HPDE6-E6E7 (cell line): ENCODE data around the gene DGCR6L.
"Not testable (repeated sequence)": the region's sequence is repeated elsewhere in the genome, so short reads cannot be mapped to it uniquely, and the experiment has no call there.

Source experiments
- DNase-seq: peaks from one replicate; pipeline ENCODE4 v3.0.0; 2011; ENCODE audit warnings: missing footprints; ENCODE audit errors: extremely low spot score

DGCR6L gene

DNA sequence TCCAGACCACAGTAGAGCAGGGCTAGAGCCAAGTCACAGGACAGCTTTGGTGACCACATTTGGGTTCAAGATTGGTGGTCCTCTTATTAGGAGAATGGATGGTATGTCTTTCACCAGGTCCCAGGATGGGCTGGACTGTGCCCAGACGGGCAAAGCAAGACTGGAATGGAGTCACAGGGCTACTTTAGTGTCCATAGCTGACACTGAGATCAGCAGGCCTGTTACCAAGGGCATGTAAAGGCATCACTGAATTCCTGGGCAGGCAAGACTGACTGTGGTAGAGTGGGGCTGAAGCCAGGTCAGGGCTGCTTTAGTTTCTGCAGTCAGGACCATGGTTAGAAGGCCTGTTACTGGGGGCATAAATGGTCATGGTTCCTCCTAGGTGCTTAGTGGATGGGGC lies 6.1 kb upstream of the DGCR6L start:
- DNase-seq: not testable (repeated sequence)

DNA sequence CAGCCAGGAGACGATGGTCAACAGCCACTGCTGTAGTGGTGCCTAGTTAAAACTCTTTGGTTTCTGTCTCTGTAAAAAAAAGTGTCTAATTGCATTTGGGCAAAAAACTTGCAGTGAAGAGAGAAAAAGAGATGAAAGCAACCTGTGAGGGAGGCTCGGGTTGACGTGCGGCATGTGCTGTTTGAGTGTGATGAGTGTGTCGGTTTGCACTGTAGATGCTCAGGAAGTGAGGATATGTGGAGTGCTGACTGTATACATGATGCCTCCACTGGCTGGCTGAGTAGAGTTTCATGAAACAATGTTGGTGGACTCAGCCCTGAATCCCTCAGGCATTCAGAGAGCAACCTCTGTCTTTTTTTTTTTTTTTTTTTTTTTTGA lies 4.3 kb upstream of the DGCR6L start:
- no peak for DNase-seq

DNA sequence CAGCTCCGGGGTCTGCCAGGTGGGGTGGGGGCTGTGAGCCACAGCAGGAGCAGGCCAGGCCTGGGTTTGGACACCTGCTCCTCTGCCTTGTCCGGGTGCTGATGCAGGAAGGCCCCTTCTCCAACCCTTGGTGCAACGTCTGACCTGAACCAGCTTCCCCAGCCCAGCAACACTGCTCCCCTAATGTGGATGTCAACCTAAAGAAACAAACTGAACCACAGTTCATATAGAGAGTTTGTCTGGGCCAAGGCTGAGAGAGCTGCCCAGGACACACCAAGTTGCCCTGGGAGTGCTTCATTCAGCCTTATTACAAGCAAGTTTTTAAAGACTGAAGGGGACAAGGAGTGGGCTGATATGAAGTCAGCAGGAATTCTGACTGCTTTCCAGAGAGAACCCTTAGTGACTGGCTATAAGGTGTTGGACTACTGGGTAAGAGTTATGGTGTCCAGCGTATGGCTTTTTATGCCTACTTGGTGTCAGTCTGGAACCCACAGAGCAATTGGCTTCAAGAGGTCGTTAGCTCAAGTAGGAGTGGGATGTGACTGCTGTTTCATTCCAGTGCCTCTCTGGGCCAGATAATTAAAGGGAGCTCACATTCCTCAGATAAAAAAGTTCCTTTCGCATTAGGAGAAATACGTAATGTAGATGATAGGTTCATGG lies 1.8 kb upstream of the DGCR6L start:
- not testable (repeated sequence) for DNase-seq

DNA sequence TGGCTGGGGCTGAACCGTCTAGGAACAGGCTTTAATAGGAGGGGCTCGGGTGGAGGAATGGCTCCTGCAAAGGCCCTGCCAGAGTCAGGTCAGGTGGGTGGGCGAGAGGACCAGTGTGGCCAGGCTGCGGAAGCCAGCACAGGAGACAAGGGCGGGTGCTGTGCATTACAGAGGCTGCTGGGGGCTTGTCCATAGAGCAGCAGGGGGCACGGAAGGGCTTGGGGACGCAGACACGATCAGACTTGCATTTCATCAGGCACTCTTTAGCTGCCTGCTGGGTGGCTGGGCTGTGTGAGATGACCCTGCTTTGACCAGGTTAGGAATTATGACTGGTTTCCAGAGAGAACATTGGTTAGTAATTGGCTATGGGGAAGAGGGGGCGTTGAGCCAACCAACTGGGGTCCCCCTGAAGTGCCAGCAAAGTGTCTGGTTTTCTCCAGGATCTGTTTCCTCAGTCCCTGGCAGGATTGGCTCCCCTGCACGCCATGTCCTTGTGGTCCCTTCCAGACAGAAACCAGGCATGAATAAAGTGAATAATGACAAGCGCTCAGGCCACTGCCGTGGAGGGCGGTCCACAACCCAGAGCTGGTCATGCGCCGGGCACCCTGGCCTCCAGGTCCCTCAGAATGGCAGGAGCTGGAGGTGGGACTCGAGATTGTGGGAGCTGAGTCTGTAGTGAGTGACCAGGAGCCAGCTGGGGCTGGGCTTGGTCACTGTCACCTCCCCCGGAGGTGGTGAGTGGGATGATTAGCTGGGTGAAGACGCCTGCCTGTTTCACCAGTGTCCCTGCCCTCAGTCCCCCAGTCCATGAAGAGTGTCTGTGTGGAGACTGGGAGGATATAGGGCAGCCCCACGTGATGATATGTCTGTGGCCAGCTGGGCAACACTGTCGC lies 1.0 kb upstream of the DGCR6L start:
- DNase-seq: not testable (repeated sequence)

DNA sequence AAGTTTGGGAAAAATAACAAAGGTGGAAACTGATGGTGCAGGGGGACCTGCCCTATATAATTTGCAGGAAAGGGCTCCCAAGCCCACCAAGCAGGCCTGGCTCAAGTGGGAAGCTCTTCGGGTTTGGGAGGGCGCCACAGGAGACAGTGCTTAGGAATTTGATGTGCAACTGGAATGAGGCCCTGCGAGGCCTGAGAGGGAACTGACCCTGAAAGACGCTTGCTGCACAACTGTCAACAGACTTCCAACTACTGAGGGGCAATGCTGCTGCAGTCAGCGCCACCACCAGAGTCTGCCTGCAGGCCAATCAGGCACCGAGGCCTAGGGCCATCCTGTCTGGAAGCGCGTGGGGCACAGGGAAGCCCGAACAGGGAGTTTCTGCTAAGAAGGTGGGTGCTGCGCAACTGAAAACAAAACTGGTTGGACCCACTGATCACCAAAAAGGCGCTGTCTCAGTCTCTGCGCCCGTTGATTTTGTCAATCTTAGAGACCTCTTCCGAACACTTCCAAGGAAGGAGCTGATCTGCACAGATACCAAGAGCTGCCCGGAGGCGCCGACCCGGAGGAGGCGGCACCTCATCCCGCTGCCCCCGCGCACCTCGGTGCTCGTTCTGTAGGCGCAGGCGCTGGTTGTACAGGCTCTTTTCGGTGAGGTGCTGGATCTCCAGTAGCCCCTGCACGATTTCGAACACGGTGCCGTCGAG lies 667 bp downstream of the DGCR6L start:
- DNase-seq: no peak

DNA sequence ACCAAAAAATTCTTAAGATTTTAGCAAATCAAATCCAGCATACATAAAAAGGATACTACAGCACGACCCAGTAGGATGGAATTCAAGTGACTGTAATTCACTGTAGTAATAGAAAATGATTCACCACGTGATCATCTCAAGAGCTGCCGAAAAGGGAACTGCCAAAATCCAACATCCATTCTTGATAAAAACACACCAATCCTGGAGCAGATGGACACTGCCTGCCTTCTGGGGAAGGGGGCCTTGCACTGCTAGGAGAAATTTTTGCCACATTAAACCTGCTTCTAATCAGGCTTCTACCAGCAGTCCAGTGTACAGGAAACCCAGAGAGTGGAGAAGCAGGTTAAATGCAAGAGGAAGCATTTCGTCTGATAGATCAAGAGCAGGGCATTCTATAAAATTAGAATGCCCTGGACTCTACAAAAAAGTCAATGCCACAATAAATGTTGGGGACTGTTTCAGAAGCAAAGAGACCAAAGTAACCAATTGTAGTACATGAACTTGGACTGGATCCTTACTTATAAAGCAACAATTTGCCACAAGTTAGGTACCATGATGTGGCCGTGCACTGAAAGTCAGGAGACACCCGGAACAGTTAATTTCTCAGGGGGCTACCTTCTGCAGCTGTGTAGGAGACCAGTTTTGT lies 1.7 kb downstream of the DGCR6L start:
- not testable (repeated sequence) for DNase-seq

DNA sequence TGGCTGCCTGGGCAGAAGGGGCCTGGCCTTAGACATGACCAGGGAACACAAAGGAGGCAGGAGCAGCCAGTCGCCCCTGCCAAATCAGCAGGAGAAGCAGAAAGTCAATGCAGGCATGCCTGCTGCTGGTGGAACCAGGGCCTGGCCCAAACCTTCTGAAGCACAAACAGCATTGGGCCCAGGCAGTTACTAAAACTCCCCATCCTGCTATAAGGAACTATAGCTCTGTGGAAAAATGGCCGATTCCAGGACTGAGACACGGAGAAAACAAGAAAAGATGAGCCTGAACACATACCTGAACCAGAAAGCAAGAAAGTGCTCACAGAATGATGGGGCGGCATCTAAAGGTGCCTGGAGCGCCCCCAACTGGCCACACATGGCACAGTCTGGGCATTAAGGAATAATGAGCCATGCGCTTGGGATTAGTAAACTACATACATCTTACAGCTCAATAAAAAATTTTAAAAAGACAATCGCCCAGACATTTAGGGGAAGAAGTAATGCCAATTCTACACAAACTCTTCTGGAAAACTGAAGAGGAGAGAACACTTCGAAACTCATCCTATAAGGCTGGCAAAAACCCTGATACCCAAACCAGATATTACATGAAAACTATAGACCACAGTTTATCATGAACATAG lies 2.3 kb downstream of the DGCR6L start:
- DNase-seq: not testable (repeated sequence)

DNA sequence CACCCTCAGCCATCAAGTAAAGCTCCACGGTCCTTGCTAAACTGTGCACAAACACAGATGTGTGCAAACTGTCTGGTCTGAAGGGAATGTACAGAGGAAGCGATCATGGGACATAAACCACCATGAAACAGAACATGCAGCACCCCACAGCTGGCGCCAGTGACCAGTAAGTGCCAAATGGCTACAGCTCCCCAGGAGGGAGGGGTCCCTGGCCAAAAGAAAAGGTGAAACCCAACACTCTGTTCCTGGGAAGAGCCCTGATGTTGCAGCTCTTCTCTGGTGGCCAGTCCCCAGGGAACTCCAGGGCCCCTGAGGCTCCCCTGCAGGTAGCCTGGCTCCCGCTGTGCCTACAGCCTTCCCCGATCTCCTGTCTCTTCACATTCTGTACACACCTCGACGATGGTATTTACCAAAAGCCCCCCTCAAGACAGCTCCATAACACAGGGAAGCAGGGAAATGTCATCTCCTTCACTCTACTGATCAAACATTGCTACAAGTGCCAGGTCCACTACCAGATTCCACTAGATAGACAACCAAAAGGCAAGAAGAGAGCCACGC lies 2.9 kb downstream of the DGCR6L start:
- DNase-seq: no peak

DNA sequence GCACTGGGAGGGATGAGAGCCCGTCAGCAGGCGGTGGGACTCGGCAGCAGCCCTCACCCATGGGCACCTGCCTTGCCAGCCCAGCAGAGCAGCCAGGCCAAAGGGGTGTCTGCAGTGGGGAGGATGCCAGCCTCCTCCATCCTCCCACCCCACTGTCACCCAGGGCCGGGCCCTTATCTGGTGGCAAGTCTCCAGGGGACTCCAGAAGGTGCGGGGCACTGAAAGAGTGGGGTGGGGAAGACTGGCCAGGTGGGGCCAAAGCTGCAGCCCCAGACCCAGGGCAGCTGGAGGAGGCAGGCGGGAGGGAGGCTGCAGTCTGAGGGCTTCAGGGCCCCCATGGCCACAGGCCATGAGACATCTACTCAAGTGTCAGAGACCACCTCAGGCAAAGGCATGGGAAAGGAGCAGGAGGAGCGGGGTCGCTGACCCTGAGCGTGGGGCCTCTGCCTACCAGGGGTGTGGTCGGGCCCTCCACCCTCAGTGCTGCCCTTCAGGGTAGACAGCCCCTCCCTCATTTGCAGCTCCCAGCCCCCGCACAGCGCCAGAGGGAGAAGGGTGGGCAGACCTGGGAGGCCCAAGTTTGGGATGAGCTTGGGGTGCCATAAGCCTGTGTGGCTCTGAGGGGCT lies 3.5 kb downstream of the DGCR6L start:
- DNase-seq: no peak

DNA sequence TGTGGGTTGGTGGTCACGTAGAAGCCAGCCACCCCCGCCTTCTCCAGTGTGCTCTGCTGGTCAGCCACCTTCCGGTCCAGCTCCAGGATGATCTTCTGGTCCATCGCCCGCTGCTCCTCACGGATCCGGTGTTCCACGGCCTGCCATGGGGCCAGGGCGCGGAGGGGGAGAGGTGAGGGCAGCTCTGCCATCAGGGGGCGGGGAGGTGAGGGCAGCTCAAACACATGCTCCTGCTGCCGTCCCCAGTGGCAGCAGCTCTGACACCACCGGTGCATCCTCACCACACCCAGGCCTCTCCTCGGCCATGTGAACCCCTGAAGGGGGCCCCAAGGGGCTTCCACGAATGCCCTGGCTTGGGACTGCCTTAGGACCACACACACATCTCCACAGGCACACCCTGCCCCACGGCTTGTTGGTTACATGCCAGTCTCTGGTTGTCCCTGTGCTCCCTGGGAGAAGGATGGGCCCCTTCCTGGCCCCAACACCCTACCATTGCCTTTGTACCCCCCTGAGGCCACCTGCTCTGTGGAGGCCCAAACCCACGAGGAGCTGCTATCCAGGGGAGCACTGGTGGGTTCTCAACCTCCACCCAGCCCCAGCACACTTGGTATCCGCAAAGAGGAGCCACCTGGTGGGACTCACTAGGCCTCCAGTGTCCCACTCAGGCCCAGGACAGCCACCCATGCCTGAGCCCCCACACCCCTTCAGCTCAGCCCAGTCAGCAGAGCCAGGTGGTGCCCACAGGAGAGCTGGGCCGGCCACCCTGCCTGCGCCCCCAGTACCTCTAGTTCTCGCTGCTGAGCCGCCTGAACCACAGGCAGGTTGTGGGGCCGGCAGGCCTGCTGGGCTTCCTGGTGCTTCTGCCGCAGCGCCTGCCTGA lies 4.3 kb downstream of the DGCR6L start:
- DNase-seq: no peak

DNA sequence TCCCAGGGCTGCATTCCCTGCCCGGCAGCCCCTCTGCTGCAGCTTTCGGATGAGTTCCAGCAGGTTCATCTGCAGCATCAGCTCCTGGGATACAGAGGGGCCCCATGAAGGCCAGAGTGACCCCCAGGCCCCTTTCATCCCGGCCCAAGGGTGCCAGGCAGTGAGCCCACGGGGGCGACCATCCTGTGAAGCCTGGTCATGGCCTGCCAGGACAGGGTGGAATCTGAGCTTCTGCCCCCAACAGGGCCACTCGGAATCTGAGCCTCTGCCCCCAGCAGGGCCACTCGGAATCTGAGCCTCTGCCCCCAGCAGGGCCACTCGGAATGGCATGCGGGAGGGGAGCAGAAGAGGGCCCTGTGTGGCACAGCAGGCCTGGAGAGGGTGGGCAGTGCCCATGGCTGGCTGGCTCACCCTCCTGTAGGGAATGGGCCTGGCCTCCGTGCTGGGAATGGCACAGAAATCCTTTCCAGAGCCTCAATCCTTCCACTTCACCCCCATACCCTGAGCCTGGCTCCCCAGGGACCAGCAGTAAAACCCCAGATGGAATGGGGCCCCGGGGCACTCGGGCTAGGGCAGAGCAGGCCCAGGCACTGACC lies 5.0 kb downstream of the DGCR6L start:
- DNase-seq: not testable (repeated sequence)

DNA sequence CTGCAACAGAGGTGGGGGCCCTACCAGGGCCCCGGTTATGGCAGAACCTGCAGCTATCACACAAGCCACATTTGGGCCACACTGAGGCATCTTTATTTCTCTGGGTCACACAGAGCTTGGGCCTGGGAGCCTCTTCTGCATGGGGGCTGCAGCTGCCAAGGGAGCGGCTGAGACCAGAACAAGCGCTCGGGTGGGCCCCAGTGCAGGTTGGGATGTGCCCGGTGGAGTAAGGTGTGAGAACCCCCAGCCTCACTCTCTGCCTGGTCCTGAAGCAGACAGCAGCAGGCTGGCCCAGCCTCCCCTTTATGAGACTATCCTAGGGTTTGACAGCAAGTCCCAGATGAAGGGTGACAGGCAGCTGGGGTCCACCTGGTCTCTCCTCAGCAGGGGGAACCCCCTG lies 5.7 kb downstream of the DGCR6L start:
- DNase-seq: not testable (repeated sequence)

DNA sequence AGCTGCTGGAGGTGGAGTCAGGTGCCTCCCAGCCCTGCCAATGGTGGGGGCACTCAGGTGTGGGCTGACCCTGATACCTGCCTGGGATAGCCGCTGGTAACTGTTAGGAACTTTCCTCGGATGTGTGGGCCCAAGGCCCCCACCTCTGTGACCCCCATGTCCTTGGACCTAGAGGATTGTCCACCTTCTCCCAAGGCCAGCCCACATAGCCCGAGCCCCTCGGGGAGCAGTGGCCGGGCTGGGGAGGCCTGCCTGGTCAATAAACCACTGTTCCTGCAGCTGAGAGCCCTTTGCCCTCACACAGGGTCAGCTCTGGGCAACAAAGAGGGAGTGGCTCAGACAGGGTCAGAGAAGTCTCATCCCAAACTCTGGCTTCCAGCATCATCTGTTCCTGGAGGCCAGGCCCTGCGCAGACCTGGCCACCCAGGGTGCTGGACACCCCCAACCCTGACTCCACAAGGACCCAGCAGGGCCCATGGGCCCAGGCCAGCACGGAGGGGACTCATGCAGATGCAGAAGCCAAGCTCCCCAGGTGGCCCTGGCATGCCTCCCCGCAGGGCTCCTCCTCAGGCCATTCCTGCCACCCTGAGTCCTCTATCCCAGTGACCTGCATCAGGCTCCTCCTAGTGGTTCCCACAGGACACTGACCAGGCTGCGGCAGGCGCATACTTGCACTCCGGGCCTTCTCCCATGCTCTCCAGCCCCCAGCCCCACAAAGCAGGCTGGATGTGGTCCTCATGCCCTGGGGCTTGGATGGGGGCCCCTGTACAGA lies 6.4 kb downstream of the DGCR6L start:
- DNase-seq: not testable (repeated sequence)

DNA sequence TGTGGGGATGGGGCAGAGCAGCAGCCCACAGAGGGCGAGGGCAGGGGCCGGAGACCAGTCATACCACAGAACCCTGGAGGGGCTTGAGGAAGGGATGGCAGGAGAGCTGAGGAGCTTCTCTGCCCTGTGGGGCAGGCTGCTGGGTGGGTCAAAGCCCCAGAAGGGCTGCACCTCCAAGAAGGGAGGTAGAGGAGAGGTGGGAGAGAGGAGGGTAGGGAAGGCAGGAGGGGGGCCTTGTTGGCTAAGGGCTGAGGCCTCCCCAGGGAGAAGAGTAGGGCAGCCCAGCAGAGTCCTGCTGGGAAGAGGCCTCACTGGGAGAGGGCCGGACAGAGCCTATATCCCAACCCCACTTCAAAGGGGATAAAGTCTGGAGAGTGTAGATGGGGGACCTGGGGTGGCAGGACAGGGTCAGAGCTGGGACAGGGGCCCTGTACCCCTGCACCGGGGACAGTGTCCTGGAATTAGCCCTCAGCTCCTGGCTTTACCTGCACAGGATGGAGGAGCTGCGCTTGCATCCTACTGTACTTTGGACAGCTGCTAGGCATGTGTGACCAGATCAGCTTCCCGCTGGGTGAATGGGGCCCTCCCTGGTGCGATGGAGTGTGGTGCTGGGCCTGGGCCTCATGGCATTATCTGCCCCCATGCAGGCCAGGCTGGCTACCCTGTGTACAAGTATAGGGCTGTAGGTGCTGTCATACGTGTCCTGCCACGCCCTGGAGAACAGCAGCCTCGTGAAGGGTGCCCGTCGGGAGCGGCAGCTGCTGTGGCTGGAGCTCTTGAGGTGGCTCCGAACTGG lies 7.3 kb downstream of the DGCR6L start:
- DNase-seq: no peak

DNA sequence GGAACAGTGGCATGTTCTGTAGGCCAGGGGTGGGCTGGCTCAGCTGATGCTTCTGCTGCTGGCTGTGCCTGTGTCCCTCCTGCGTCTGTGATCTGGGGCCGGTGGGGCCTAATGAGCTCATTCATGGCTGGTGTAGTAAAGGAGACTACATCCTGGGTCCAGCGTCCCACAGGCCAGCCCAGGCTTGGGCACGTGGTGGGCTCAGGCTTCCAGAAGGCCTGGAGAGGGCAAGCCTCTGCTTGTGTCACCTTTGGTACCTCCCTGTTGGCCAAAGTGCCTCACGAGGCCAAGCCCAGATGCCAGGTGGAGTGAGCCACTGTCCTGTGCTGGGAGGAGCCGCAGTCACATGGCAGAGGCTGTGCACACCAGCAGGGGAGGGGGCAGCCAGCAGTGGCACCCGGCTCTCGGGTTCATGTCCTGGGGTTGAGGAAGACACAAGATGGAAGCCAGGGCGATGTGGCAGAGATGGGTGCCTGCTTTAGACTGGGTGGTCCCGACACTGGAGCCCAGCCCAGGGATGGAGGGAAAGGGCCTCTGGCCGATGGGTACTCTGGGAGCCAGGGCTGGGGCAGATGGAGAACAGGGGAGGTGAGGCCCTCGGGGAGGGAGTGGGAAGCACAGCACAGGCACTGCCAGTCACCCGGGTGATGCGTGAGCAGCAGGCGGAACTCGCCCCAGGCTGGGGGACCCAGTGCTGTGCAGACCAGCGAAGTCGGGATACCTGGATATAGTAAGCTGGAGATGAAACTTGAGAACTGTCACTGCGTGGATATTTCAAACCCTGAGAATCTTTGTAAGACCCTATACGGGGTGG lies 8.4 kb downstream of the DGCR6L start:
- DNase-seq: not testable (repeated sequence)

DNA sequence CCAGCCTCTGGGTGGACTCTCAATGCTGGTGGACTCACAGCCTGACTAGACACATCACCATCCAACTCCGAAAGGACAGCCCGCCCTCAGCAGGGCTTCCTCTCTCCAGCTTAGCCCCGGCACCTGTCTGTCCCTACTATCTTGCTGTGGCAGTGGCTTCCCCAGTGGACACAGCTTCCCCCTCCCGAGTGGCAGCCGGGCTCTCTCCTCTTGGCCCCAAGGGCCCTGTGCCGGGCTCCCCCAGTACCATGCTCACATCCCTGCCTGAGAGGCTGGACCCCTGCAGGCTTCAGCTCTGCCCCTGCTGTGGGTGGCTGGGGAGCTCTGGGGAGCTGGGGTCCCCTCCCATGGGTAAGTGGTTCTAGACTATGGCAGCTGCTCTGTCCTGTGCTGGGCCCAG lies 9.1 kb downstream of the DGCR6L start:
- DNase-seq: not testable (repeated sequence)

DNA sequence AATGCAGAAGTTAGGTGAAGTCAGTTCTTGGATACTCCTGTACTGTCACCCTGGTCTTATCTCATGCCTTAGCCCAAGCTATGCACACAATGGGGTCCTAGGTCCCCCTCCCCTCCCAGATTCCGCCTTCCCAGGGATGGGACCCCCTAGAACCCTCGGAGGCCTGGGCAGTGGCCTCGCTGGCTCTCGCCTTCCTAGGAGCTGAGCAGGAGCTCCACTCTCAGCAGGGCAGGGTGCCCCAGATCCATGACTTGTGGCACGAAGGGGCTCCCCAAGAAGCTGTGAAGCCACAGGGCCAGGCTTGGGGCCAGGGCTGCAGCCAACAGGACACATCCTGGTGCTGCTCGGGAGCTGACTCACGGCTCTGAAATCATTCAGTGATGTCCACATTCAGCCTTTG lies 9.7 kb downstream of the DGCR6L start:
- not testable (repeated sequence) for DNase-seq
